HG03439 (cell line): ENCODE data around the gene GULP1.
"Not testable (repeated sequence)": the region's sequence is repeated elsewhere in the genome, so short reads cannot be mapped to it uniquely, and the experiment has no call there.

Experiments used
- ATAC-seq: cut with Tn5 transposase; IDR thresholded peaks from one replicate; pipeline ENCODE4 v1.9.1; 2021; ENCODE audit warnings: mild to moderate bottlenecking, moderate library complexity; ENCODE audit not compliant: unreplicated experiment

The GULP1 gene

GRCh38 chr2:188291617-188292347 is at the start of gene GULP1:
Gene GULP1 (plus strand): TSS chr2:188291874. CDS start chr2:188477703, 185,829 bp downstream.
- ATAC-seq = no peak

GRCh38 chr2:188243381-188243780 is 48.3 kb upstream of the GULP1 start:
- ATAC-seq = no peak

GRCh38 chr2:188244383-188244782 is 47.3 kb upstream of the GULP1 start:
- no peak for ATAC-seq

- no peak for ATAC-seq
These were observed 46.4 kb upstream of the GULP1 start for GRCh38 chr2:188245230-188245629.

- ATAC-seq = no peak
These were observed 43.2 kb upstream of the GULP1 start for GRCh38 chr2:188248513-188248912.

GRCh38 chr2:188251034-188251433 is 40.6 kb upstream of the GULP1 start:
- no peak for ATAC-seq

GRCh38 chr2:188256420-188256819 is 35.3 kb upstream of the GULP1 start:
- ATAC-seq = no peak

- no peak for ATAC-seq
These were observed 26.4 kb upstream of the GULP1 start for GRCh38 chr2:188265315-188265714.

GRCh38 chr2:188267776-188268175 is 23.9 kb upstream of the GULP1 start:
- no peak for ATAC-seq

- no peak for ATAC-seq
These were observed 22.7 kb upstream of the GULP1 start for GRCh38 chr2:188269004-188269403.

GRCh38 chr2:188272121-188272520 is 19.6 kb upstream of the GULP1 start:
- ATAC-seq = no peak

- ATAC-seq = no peak
These were observed 17.4 kb upstream of the GULP1 start for GRCh38 chr2:188274274-188274673.

- no peak for ATAC-seq
These were observed 15.4 kb upstream of the GULP1 start for GRCh38 chr2:188276255-188276654.

GRCh38 chr2:188277786-188278185 is 13.9 kb upstream of the GULP1 start:
- no peak for ATAC-seq

- no peak for ATAC-seq
These were observed 13.1 kb upstream of the GULP1 start for GRCh38 chr2:188278388-188279092.

- no peak for ATAC-seq
These were observed 12.6 kb upstream of the GULP1 start for GRCh38 chr2:188279093-188279445.

GRCh38 chr2:188280811-188281222 is 10.9 kb upstream of the GULP1 start:
- ATAC-seq = no peak

GRCh38 chr2:188282907-188283306 is 8.8 kb upstream of the GULP1 start:
- no peak for ATAC-seq

- ATAC-seq = not testable (repeated sequence)
These were observed 7.4 kb upstream of the GULP1 start for GRCh38 chr2:188284251-188284650.

- no peak for ATAC-seq
These were observed 6.6 kb upstream of the GULP1 start for GRCh38 chr2:188285049-188285448.

GRCh38 chr2:188285774-188286173 is 5.9 kb upstream of the GULP1 start:
- ATAC-seq = no peak

- no peak for ATAC-seq
These were observed 495 bp upstream of the GULP1 start for GRCh38 chr2:188291142-188291616.
